HPDE6-E6E7 (cell line): Measurements from ENCODE around the gene MBD3L3.
A peak's percentile ranks its signal among the peaks of the same experiment; 100 is the strongest.
"Not testable (repeated sequence)": the region's sequence is repeated elsewhere in the genome, so short reads cannot be mapped to it uniquely, and the experiment has no call there.

Experiments
- DNase-seq: peaks from one replicate; pipeline ENCODE4 v3.0.0; 2011; ENCODE audit warnings: missing footprints; ENCODE audit errors: extremely low spot score

The MBD3L3 gene

GRCh38 chr19:7058576-7058975, at the start of gene MBD3L3:
TSS of gene MBD3L3 (minus strand) at chr19:7058676. CDS start at chr19:7058605, 71 bp downstream.
- DNase-seq, result not testable (repeated sequence)

GRCh38 chr19:7106711-7107657, 48.5 kb upstream of the MBD3L3 start:
- DNase-seq, result no peak

- no peak for DNase-seq
These were observed 46.4 kb upstream of the MBD3L3 start for GRCh38 chr19:7104747-7105447.

- no peak for DNase-seq
These were observed 43.2 kb upstream of the MBD3L3 start for GRCh38 chr19:7101498-7102253.

- DNase-seq, result no peak
These were observed 41.1 kb upstream of the MBD3L3 start for GRCh38 chr19:7099597-7099921.

- peak; percentile 80 for DNase-seq
These were observed 40.5 kb upstream of the MBD3L3 start for GRCh38 chr19:7098701-7099596.

- DNase-seq, result no peak
These were observed 39.6 kb upstream of the MBD3L3 start for GRCh38 chr19:7098096-7098495.

- no peak for DNase-seq
These were observed 30.5 kb upstream of the MBD3L3 start for GRCh38 chr19:7088999-7089398.

- DNase-seq, result no peak
These were observed 24.8 kb upstream of the MBD3L3 start for GRCh38 chr19:7083076-7083956.

GRCh38 chr19:7078008-7078407, 19.5 kb upstream of the MBD3L3 start:
- no peak for DNase-seq

- no peak for DNase-seq
These were observed 17.7 kb upstream of the MBD3L3 start for GRCh38 chr19:7076151-7076550.

- no peak for DNase-seq
These were observed 16.3 kb upstream of the MBD3L3 start for GRCh38 chr19:7074705-7075282.

- no peak for DNase-seq
These were observed 14.1 kb upstream of the MBD3L3 start for GRCh38 chr19:7072541-7072940.

- DNase-seq, result no peak
These were observed 11.4 kb upstream of the MBD3L3 start for GRCh38 chr19:7069904-7070226.

- DNase-seq, result peak; percentile 79
These were observed 10.8 kb upstream of the MBD3L3 start, which contains the start of gene ZNF557 for GRCh38 chr19:7069042-7069903. TSS of gene ZNF557 (plus strand) at chr19:7069703. CDS start at chr19:7075075, 5,372 bp downstream.

- no peak for DNase-seq
These were observed 10.1 kb upstream of the MBD3L3 start for GRCh38 chr19:7068599-7068998.

GRCh38 chr19:7067716-7068115, 9.2 kb upstream of the MBD3L3 start:
- no peak for DNase-seq

- DNase-seq, result not testable (repeated sequence)
These were observed 8.6 kb upstream of the MBD3L3 start for GRCh38 chr19:7067122-7067521.
